ENCODE measurements around the gene IL1RL2.

DNA sequence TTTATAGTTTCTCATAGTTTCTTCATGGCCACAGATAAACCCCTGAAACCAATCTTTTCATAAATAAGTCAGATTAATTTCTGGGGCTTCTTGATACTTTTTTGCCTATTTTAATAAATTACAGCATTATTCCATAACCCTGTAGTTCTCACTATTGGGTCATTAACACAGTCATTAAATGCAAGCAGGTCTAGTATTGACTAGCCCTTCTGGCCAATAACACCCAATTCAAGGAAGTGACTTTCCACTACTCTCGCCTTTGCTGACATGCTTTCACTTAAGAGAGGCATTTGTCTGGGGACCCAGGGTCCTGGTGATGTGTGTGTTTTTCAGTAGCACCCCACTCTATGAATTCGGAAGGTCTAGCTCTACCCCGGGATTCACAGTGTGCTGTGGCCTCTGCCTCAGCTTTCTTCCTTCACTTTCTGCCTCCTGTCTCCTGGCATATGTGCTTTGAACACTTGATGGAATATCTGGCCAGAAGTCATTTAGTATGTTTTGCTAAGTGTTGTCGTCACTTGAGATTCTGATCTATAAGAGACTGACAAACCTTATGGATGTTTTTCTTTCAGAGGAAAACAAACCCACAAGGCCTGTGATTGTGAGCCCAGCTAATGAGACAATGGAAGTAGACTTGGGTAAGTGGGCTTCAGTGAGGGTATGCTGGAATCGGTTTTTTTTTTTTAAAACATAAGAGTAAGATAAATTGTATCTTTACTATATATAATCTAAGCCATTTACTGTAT lies 18.6 kb upstream of the IL1RL2 start:
- TF ChIP-seq CTCF (IDR thresholded peaks at IDR 0.05) (no peak), POLR2A (IDR thresholded peaks at IDR 0.05) (no peak)

Data from thyroid gland (tissue), 4 donors.